PFSK-1 (cell line): Measurements from ENCODE around the gene B4GALNT1.

Experiments used
- FOXP2 ChIP-seq: optimal IDR thresholded peaks from 2 replicates; pipeline ENCODE3; 2011; ENCODE audit warnings: borderline replicate concordance, control low read depth, inconsistent platforms; ENCODE audit not compliant: insufficient read depth; ENCODE audit errors: extremely low read length, extremely low read depth
- POLR2AphosphoS5 ChIP-seq: IDR thresholded peaks from 2 replicates; pipeline ENCODE4 v1.6.1; 2012; ENCODE audit warnings: low read depth, mild to moderate bottlenecking, control low read depth, low read length, moderate library complexity
- SIN3A ChIP-seq: IDR thresholded peaks from 2 replicates; pipeline ENCODE4 v1.6.1; 2012; ENCODE audit warnings: mild to moderate bottlenecking, low read length, moderate library complexity, borderline replicate concordance; ENCODE audit not compliant: insufficient read depth
- TAF1 ChIP-seq: IDR thresholded peaks from 2 replicates; pipeline ENCODE4 v1.6.1; 2012; ENCODE audit warnings: low read length, control low read depth, borderline replicate concordance; ENCODE audit not compliant: insufficient read depth
- TF ChIP-seq, protein P1 (sequence below), 2 experiments: IDR thresholded peaks; 2 replicates each; pipeline versions ENCODE4 v1.6.1 to v1.8.0; 2011 to 2012; ENCODE audit warnings: low read depth in 2 of 2, low read length in 2 of 2, control low read depth in 1 of 2, inconsistent platforms in 1 of 2, mild to moderate bottlenecking in 1 of 2, moderate library complexity in 1 of 2; ENCODE audit not compliant: insufficient read depth in 1 of 2

DNA sequence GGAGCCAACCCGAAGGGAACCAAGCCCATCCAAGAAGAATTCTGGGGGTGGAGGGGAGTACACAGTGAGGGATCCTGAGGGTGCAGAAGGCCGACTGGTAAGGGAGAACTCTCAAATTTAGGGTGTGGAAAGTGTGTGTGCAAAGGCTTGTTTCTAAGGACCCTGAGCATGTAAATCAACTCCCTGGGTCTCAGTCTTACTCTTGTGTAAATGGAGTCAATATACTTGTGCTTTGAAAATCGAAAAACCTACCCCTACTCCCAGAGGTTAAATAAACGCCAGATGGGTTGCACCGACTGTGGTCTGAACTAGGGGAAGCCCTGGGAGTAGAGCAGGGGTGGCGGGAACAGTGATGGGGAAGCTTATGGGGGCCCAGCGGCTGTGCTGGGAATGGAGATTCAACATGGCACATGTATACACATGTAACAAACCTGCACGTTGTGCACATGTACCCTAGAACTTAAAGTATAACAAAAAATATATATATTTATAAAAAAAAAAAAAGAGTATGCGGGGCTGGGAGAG, 6.0 kb downstream of the B4GALNT1 start:
- TF ChIP-seq TAF1 (no peak), POLR2AphosphoS5 (no peak), SIN3A (no peak), FOXP2 (no peak)
- TF ChIP-seq, protein P1, sequence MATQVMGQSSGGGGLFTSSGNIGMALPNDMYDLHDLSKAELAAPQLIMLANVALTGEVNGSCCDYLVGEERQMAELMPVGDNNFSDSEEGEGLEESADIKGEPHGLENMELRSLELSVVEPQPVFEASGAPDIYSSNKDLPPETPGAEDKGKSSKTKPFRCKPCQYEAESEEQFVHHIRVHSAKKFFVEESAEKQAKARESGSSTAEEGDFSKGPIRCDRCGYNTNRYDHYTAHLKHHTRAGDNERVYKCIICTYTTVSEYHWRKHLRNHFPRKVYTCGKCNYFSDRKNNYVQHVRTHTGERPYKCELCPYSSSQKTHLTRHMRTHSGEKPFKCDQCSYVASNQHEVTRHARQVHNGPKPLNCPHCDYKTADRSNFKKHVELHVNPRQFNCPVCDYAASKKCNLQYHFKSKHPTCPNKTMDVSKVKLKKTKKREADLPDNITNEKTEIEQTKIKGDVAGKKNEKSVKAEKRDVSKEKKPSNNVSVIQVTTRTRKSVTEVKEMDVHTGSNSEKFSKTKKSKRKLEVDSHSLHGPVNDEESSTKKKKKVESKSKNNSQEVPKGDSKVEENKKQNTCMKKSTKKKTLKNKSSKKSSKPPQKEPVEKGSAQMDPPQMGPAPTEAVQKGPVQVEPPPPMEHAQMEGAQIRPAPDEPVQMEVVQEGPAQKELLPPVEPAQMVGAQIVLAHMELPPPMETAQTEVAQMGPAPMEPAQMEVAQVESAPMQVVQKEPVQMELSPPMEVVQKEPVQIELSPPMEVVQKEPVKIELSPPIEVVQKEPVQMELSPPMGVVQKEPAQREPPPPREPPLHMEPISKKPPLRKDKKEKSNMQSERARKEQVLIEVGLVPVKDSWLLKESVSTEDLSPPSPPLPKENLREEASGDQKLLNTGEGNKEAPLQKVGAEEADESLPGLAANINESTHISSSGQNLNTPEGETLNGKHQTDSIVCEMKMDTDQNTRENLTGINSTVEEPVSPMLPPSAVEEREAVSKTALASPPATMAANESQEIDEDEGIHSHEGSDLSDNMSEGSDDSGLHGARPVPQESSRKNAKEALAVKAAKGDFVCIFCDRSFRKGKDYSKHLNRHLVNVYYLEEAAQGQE (IDR thresholded peaks at IDR 0.05; ENCODE audit: insufficient read depth in 1 of 2, low read depth in 2 of 2, low read length in 2 of 2) = no peak
